Right lobe of liver (tissue), 4 donors: Measurements from ENCODE around the gene MREG.

Experiments used
- CTCF ChIP-seq, 4 donors: fragments of 200-600 bp in 3 of 4; fragments of 450-650 bp in 1 of 4; IDR thresholded peaks; one replicate each; pipeline versions ENCODE4 v1.5.1 to v1.8.0; 2016 to 2022; ENCODE audit warnings: antibody characterized with exemption in 4 of 4, mild to moderate bottlenecking in 2 of 4
- POLR2A ChIP-seq: fragments of 450-650 bp; IDR thresholded peaks from one replicate; pipeline ENCODE4 v1.6.1; 2017; ENCODE audit warnings: antibody characterized with exemption, mild to moderate bottlenecking
- donor health status: DM: no; HTN: no; CAD: no.
- donor health status: DM: no; HTN: no; CAD: no.
- donor health status: DM: no; HTN: yes; CAD: no.

- no peak for TF ChIP-seq POLR2A
- no peak for TF ChIP-seq CTCF (IDR thresholded peaks at IDR 0.05)
Observed at GRCh38 chr2:215919624-215920243, 93.6 kb downstream of the MREG start.
